CD14-positive monocyte (primary cell): ENCODE data around the gene C19orf85. TPM values are rescaled to one million over a fixed set of nuclear protein-coding genes. Genes with fewer than 3 reads are reported as not detected.

ENCODE experiments used
- DNase-seq, 3 donors: peaks; one replicate each; pipeline ENCODE4 v3.0.0-alpha.2; 2011 to 2022
- H2AFZ ChIP-seq: 2 replicates; pipeline ENCODE4 v1.6.0; 2012; ENCODE audit warnings: mild to moderate bottlenecking, low read depth, low read length, inconsistent platforms; ENCODE audit not compliant: insufficient read depth, poor library complexity, severe bottlenecking
- H3K27ac ChIP-seq, 2 donors: 1 replicate in 1 of 2; 2 replicates in 1 of 2; pipeline ENCODE4 v1.5.1; 2012 to 2013; ENCODE audit warnings: low read length in 2 of 2, control low read depth in 1 of 2, inconsistent platforms in 1 of 2, low read depth in 1 of 2, mild to moderate bottlenecking in 1 of 2
- H3K27me3 ChIP-seq, 2 donors: one replicate each; pipeline versions ENCODE4 v1.6.0 to v1.6.1; 2011 to 2013; ENCODE audit warnings: low read length in 2 of 2; ENCODE audit not compliant: control insufficient read depth in 2 of 2, insufficient read depth in 2 of 2
- H3K36me3 ChIP-seq, 2 donors: replicated peaks in 1 of 2; 1 replicate in 1 of 2; 2 replicates in 1 of 2; pipeline versions ENCODE4 v1.5.1 to v1.6.1; 2012 to 2013; ENCODE audit warnings: low read length in 2 of 2, control low read depth in 1 of 2, inconsistent platforms in 1 of 2, mild to moderate bottlenecking in 1 of 2; ENCODE audit not compliant: insufficient read depth in 2 of 2, control insufficient read depth in 1 of 2
- H3K4me1 ChIP-seq, 2 donors: 1 replicate in 1 of 2; 2 replicates in 1 of 2; pipeline versions ENCODE4 v1.5.1 to v1.6.1; 2012 to 2013; ENCODE audit warnings: low read length in 2 of 2, control low read depth in 1 of 2, inconsistent platforms in 1 of 2, mild to moderate bottlenecking in 1 of 2, moderate library complexity in 1 of 2; ENCODE audit not compliant: insufficient read depth in 2 of 2, control insufficient read depth in 1 of 2
- H3K4me2 ChIP-seq: replicated peaks from 2 replicates; pipeline ENCODE3; 2012; ENCODE audit warnings: low read length, moderate library complexity, mild to moderate bottlenecking; ENCODE audit not compliant: poor library complexity, severe bottlenecking; ENCODE audit errors: extremely low read depth
- H3K4me3 ChIP-seq, 3 experiments: fragments of 200-600 bp in 1 of 3; sonication (generic) in 1 of 3; replicated peaks in 1 of 3; 1 replicate in 2 of 3; 2 replicates in 1 of 3; pipeline ENCODE4 v1.5.1; 2011 to 2013; ENCODE audit warnings: low read length in 3 of 3, mild to moderate bottlenecking in 3 of 3, control low read depth in 2 of 3, low read depth in 2 of 3, inconsistent platforms in 1 of 3, moderate library complexity in 1 of 3
- H3K79me2 ChIP-seq: 2 replicates; pipeline ENCODE4 v1.6.0; 2012; ENCODE audit warnings: mild to moderate bottlenecking, control low read depth, inconsistent platforms, low read length, moderate library complexity; ENCODE audit not compliant: insufficient read depth
- H3K9ac ChIP-seq: 2 replicates; pipeline ENCODE4 v1.6.0; 2017; ENCODE audit warnings: low read length, mild to moderate bottlenecking; ENCODE audit not compliant: insufficient read depth, poor library complexity, severe bottlenecking
- H3K9me3 ChIP-seq, 2 donors: replicated peaks in 1 of 2; 1 replicate in 1 of 2; 2 replicates in 1 of 2; pipeline versions ENCODE4 v1.5.1 to v1.6.1; 2012 to 2013; ENCODE audit warnings: low read length in 2 of 2, control low read depth in 1 of 2; ENCODE audit not compliant: control insufficient read depth in 1 of 2, insufficient read depth in 1 of 2
- H4K20me1 ChIP-seq: 2 replicates; pipeline ENCODE4 v1.6.0; 2012; ENCODE audit warnings: mild to moderate bottlenecking, low read length, control low read depth, moderate library complexity; ENCODE audit not compliant: insufficient read depth
- H3K27ac Mint-ChIP-seq, 7 donors: one replicate each; pipeline ENCODE4 v1.8.0; 2020; ENCODE audit warnings: mild to moderate bottlenecking in 7 of 7, mixed read lengths in 7 of 7, moderate library complexity in 6 of 7, inconsistent platforms in 2 of 7
- H3K27me3 Mint-ChIP-seq, 3 donors: one replicate each; pipeline ENCODE4 v1.8.0; 2021 to 2022; ENCODE audit warnings: low read depth in 3 of 3, mild to moderate bottlenecking in 3 of 3, mixed read lengths in 3 of 3, moderate library complexity in 3 of 3, inconsistent platforms in 1 of 3
- H3K36me3 Mint-ChIP-seq, 2 donors: one replicate each; pipeline ENCODE4 v1.8.0; 2020; ENCODE audit warnings: mixed read lengths in 2 of 2, inconsistent platforms in 1 of 2, mild to moderate bottlenecking in 1 of 2
- H3K4me1 Mint-ChIP-seq: one replicate; pipeline ENCODE4 v1.8.0; 2020; ENCODE audit warnings: mild to moderate bottlenecking, mixed read lengths
- H3K4me3 Mint-ChIP-seq, 2 donors: one replicate each; pipeline ENCODE4 v1.8.0; 2020; ENCODE audit warnings: mild to moderate bottlenecking in 2 of 2, mixed read lengths in 2 of 2, moderate library complexity in 1 of 2
- H3K9me3 Mint-ChIP-seq, 7 donors: one replicate each; pipeline ENCODE4 v1.8.0; 2020 to 2022; ENCODE audit warnings: mixed read lengths in 7 of 7, mild to moderate bottlenecking in 6 of 7, moderate library complexity in 6 of 7, inconsistent platforms in 2 of 7
- CTCF ChIP-seq: fragments of 200-600 bp; IDR thresholded peaks from one replicate; pipeline ENCODE4 v1.8.0; 2022; ENCODE audit warnings: antibody characterized with exemption, mild to moderate bottlenecking
- WGBS: methylation state at CpG from one replicate; pipeline ENCODE4 v1.1.5; 2013; ENCODE audit warnings: missing lambda C conversion rate; ENCODE audit not compliant: insufficient coverage; 5-methylcytosine and 5-hydroxymethylcytosine counted together
- intact Hi-C, 2 donors: fragments of 100-400 bp; cut with micrococcal nuclease; formaldehyde crosslinking; loops; one replicate each; pipeline versions ENCODE4 v1.15.0 to v1.15.1; 2023
- polyA plus RNA-seq, 3 donors: library from polyadenylated mRNA; depleted of rRNA in 1 of 3; unstranded in 2 of 3; stranded (reverse) in 1 of 3; fragments of 300-500 nt in 2 of 3; fragments of >200 nt in 1 of 3; fragmentation: Illumina TruSeq in 2 of 3; gene quantifications; 1 replicate in 2 of 3; 2 replicates in 1 of 3; pipeline ENCODE4 v1.2.3, GENCODE V29; 2012 to 2021

Gene C19orf85
- polyA plus RNA-seq, 3 donors = not detected

- no peaks in the 10 kb centered on the region for H3K4me1 ChIP-seq
- no peak overlapping the region for H3K4me2 ChIP-seq
- Mint-ChIP-seq H3K4me1 (peaks cover 8% of the 10 kb centered on the region), H3K4me3 (no peak overlapping the region), H3K27me3 (peaks cover 16 to 44% (median 26%) of the 10 kb centered on the region in 3 donors), H3K36me3 (no peaks in the 10 kb centered on the region), H3K9me3 (peaks cover 0 to 3% (median 0%) of the 10 kb centered on the region in 7 donors), H3K27ac (peak overlapping the region in 1 of 7 donors; percentile 35)
- no peak overlapping the region for H2AFZ ChIP-seq
- DNase-seq = no peak
- intact Hi-C loops = no loop called here
- no peak overlapping the region for H3K27ac ChIP-seq
- TF ChIP-seq CTCF = no peak
- H3K79me2 ChIP-seq = no peaks in the 10 kb centered on the region
- no peaks in the 10 kb centered on the region for H3K9me3 ChIP-seq
- no peak overlapping the region for H3K9ac ChIP-seq
- peaks cover 0 to 9% of the 10 kb centered on the region in 2 donors for H3K27me3 ChIP-seq
- 75% methylated on average over 28 of the region's 52 CpGs for WGBS
- no peaks in the 10 kb centered on the region for H4K20me1 ChIP-seq
- no peaks in the 10 kb centered on the region for H3K36me3 ChIP-seq
- no peak overlapping the region for H3K4me3 ChIP-seq
These were observed 26.2 kb upstream of the C19orf85 start for GRCh38 chr19:55490478-55491432.

GRCh38 chr19:55489711-55490477, 25.3 kb upstream of the C19orf85 start:
- no peak for TF ChIP-seq CTCF
- peaks cover 0 to 3% (median 0%) of the 10 kb centered on the region in 7 donors for H3K9me3 Mint-ChIP-seq
- Histone ChIP-seq H3K4me2 (no peak overlapping the region), H3K79me2 (no peaks in the 10 kb centered on the region), H3K27ac (no peak overlapping the region), H3K9ac (no peak overlapping the region), H3K27me3 (peaks cover 0 to 9% of the 10 kb centered on the region in 2 donors), H4K20me1 (no peaks in the 10 kb centered on the region), H2AFZ (no peak overlapping the region), H3K9me3 (no peaks in the 10 kb centered on the region), H3K4me1 (peaks cover 2 to 5% of the 10 kb centered on the region in 2 donors), H3K4me3 (no peak overlapping the region), H3K36me3 (no peaks in the 10 kb centered on the region)
- H3K27me3 Mint-ChIP-seq = peaks cover 20 to 51% (median 26%) of the 10 kb centered on the region in 3 donors
- WGBS = 76% methylated on average over 8 of the region's 21 CpGs
- intact Hi-C loops = no loop called here
- H3K4me3 Mint-ChIP-seq = no peak overlapping the region
- no peaks in the 10 kb centered on the region for H3K36me3 Mint-ChIP-seq
- DNase-seq = no peak
- peak overlapping the region in 1 of 7 donors; percentile 25 for H3K27ac Mint-ChIP-seq
- peaks cover 10% of the 10 kb centered on the region for H3K4me1 Mint-ChIP-seq
